Keratinocyte (primary cell): Measurements from ENCODE around the gene LTBP3. TPM values are rescaled to one million over a fixed set of nuclear protein-coding genes. Genes with fewer than 3 reads are reported as not detected.

Experiments used
- DNase-seq: peaks from one replicate; pipeline ENCODE4 v3.0.0-alpha.2; 2011; ENCODE audit warnings: low read depth, missing footprints, low spot score
- FAIRE-seq: peaks from 2 replicates; lab custom pipeline; 2011; peaks lifted over from hg19 to GRCh38; lab: Jason Lieb, UNC
- H2AFZ ChIP-seq: 2 replicates; pipeline ENCODE4 v1.6.0; 2012; ENCODE audit warnings: low read length, control low read depth, inconsistent platforms; ENCODE audit not compliant: control insufficient read depth
- H3K27ac ChIP-seq: 2 replicates; pipeline ENCODE4 v1.5.1; 2011; ENCODE audit warnings: low read length; ENCODE audit not compliant: control insufficient read depth, insufficient read depth
- H3K27me3 ChIP-seq: 3 replicates; pipeline ENCODE4 v1.6.0; 2011; ENCODE audit warnings: low read length; ENCODE audit not compliant: control insufficient read depth, insufficient read depth; ENCODE audit errors: extremely low read depth
- H3K36me3 ChIP-seq, 2 experiments: 2 replicates in 1 of 2; 3 replicates in 1 of 2; pipeline ENCODE4 v1.5.1; 2011; ENCODE audit warnings: low read length in 2 of 2, mild to moderate bottlenecking in 1 of 2; ENCODE audit not compliant: control insufficient read depth in 2 of 2, insufficient read depth in 2 of 2; ENCODE audit errors: extremely low read depth in 1 of 2
- H3K4me1 ChIP-seq: 3 replicates; pipeline ENCODE4 v1.5.1; 2011; ENCODE audit warnings: low read length; ENCODE audit not compliant: control insufficient read depth, insufficient read depth; ENCODE audit errors: extremely low read depth
- H3K4me2 ChIP-seq: 3 replicates; pipeline ENCODE4 v1.6.0; 2011; ENCODE audit warnings: low read depth, low read length; ENCODE audit not compliant: control insufficient read depth, insufficient read depth; ENCODE audit errors: extremely low read depth
- H3K4me3 ChIP-seq, 3 experiments: fragments of 200-600 bp in 1 of 3; sonication (generic) in 1 of 3; 2 replicates in 2 of 3; 3 replicates in 1 of 3; pipeline ENCODE4 v1.5.1; 2011 to 2016; ENCODE audit warnings: low read length in 3 of 3, mild to moderate bottlenecking in 3 of 3, control low read depth in 2 of 3, inconsistent platforms in 1 of 3, low read depth in 1 of 3, mixed read lengths in 1 of 3, mixed run types in 1 of 3, moderate library complexity in 1 of 3; ENCODE audit not compliant: control insufficient read depth in 2 of 3, insufficient read depth in 2 of 3; ENCODE audit errors: extremely low read depth in 1 of 3
- H3K79me2 ChIP-seq: 2 replicates; pipeline ENCODE4 v1.6.0; 2012; ENCODE audit warnings: low read length; ENCODE audit not compliant: control insufficient read depth, insufficient read depth
- H3K9ac ChIP-seq: 3 replicates; pipeline ENCODE4 v1.6.0; 2011; ENCODE audit warnings: low read length; ENCODE audit not compliant: control insufficient read depth, insufficient read depth; ENCODE audit errors: extremely low read depth
- H3K9me1 ChIP-seq: 3 replicates; pipeline ENCODE4 v1.6.0; 2011; ENCODE audit warnings: low read length; ENCODE audit not compliant: control insufficient read depth, insufficient read depth; ENCODE audit errors: extremely low read depth
- H3K9me3 ChIP-seq: 2 replicates; pipeline ENCODE4 v1.5.1; 2012; ENCODE audit warnings: low read depth, low read length; ENCODE audit not compliant: control insufficient read depth
- H4K20me1 ChIP-seq: 3 replicates; pipeline ENCODE4 v1.6.0; 2011; ENCODE audit warnings: low read length; ENCODE audit not compliant: control insufficient read depth, insufficient read depth; ENCODE audit errors: extremely low read depth
- CTCF ChIP-seq, 3 experiments: IDR thresholded peaks in 1 of 3; conservative IDR thresholded peaks in 1 of 3; optimal IDR thresholded peaks in 1 of 3; 2 replicates in 2 of 3; 3 replicates in 1 of 3; pipeline versions ENCODE3 to v1.5.1; 2011; ENCODE audit warnings: low read length in 3 of 3, mild to moderate bottlenecking in 3 of 3, moderate library complexity in 2 of 3, control low read depth in 1 of 3, inconsistent platforms in 1 of 3; ENCODE audit not compliant: insufficient read depth in 2 of 3; ENCODE audit errors: extremely low read depth in 1 of 3
- EZH2 ChIP-seq: IDR thresholded peaks from one replicate; pipeline ENCODE4 v1.6.1; 2012; ENCODE audit warnings: inconsistent platforms, mild to moderate bottlenecking, low read length, moderate library complexity
- dilution Hi-C: fragments of 300-500 bp; cut with MboI; formaldehyde crosslinking; loops from one replicate; pipeline ENCODE4 v1.7.0; 2020; ENCODE audit warnings: low sequenced_read_pairs; ENCODE audit not compliant: extremely low pct_ligation_motif_present
- polyA plus RNA-seq, 5 experiments: library from polyadenylated mRNA; depleted of rRNA in 3 of 5; stranded (reverse) in 3 of 5; stranded (forward) in 1 of 5; unstranded in 1 of 5; fragments of >200 nt; gene quantifications; 1 replicate in 1 of 5; 2 replicates in 3 of 5; 3 replicates in 1 of 5; pipeline versions ENCODE4 v1.2.1 to v1.2.3, GENCODE V29; 2011 to 2012; ENCODE audit warnings: missing spikeins in 2 of 5, low read depth in 1 of 5, low replicate concordance in 1 of 5

Gene LTBP3
- polyA plus RNA-seq, 1 donor (not counting 4 experiments of a cell fraction or from before 2014, with no cell fraction given) = 9.1 TPM

- H3K4me3 ChIP-seq = peak overlapping the region; percentile 42 to 67 (median 65)
- dilution Hi-C loops = no loop called here
- H4K20me1 ChIP-seq = peaks cover 3% of the 10 kb centered on the region
- peaks cover 6 to 8% of the 10 kb centered on the region in 2 experiments for H3K36me3 ChIP-seq
- H3K9me3 ChIP-seq = no peaks in the 10 kb centered on the region
- FAIRE-seq = peak; percentile 44
- no peaks in the 10 kb centered on the region for H3K79me2 ChIP-seq
- peak overlapping the region; percentile 53 for H3K27ac ChIP-seq
- TF ChIP-seq EZH2 (no peak), CTCF (optimal IDR thresholded peaks at IDR 0.05 in 1 of 3, IDR thresholded peaks at IDR 0.05 in 1 of 3, conservative IDR thresholded peaks at IDR 0.05 in 1 of 3; ENCODE audit: extremely low read depth in 1 of 3, insufficient read depth in 2 of 3, low read length in 3 of 3) (peak; percentile 73 to 90 (median 78))
- H3K4me1 ChIP-seq = peaks cover 14% of the 10 kb centered on the region
- no peaks in the 10 kb centered on the region for H3K27me3 ChIP-seq
- no peaks in the 10 kb centered on the region for H3K9me1 ChIP-seq
- peak overlapping the region; percentile 79 for H3K4me2 ChIP-seq
- peak overlapping the region; percentile 73 for H2AFZ ChIP-seq
- no peak for DNase-seq
- H3K9ac ChIP-seq = peak overlapping the region; percentile 69
Measured at GRCh38 chr11:65540290-65541092, 17.7 kb downstream of the LTBP3 start.

GRCh38 chr11:65539744-65540289 is 18.3 kb downstream of the LTBP3 start:
- dilution Hi-C loops = no loop called here
- Histone ChIP-seq H3K27me3 (no peaks in the 10 kb centered on the region), H4K20me1 (peaks cover 3% of the 10 kb centered on the region), H3K36me3 (peaks cover 6 to 10% of the 10 kb centered on the region in 2 experiments), H3K79me2 (no peaks in the 10 kb centered on the region), H3K4me2 (peak overlapping the region; percentile 65), H3K9me1 (no peaks in the 10 kb centered on the region), H3K4me3 (peak overlapping the region; percentile 27 to 58 (median 42)), H3K9ac (peak overlapping the region; percentile 69), H3K27ac (peak overlapping the region; percentile 21), H3K4me1 (peaks cover 14% of the 10 kb centered on the region), H2AFZ (peak overlapping the region; percentile 11), H3K9me3 (no peaks in the 10 kb centered on the region)
- TF ChIP-seq EZH2 (no peak), CTCF (optimal IDR thresholded peaks at IDR 0.05 in 1 of 3, IDR thresholded peaks at IDR 0.05 in 1 of 3, conservative IDR thresholded peaks at IDR 0.05 in 1 of 3; ENCODE audit: extremely low read depth in 1 of 3, insufficient read depth in 2 of 3, low read length in 3 of 3) (peak in 1 of 3 experiments; percentile 2)
- DNase-seq (no peak), FAIRE-seq (no peak)
